ENCODE data around the gene SPARCL1. TPM values are rescaled to one million over a fixed set of nuclear protein-coding genes. Genes with fewer than 3 reads are reported as not detected.

The SPARCL1 gene
- total RNA-seq, 5 donors from 2014 or later (not counting 1 experiment from before 2014, with no cell fraction given), result 0.70 to 1.5 (median 0.99) TPM; not detected in 2

- ChIA-PET POLR2A (no interaction called here), CTCF (no interaction called here)
- H3K9me3 ChIP-seq, result no peaks in the 10 kb centered on the region
- 70% methylated on average over 1 of the region's 6 CpGs for WGBS (ENCODE audit: insufficient coverage)
- no peaks in the 10 kb centered on the region for H3K36me3 ChIP-seq (ENCODE audit: control insufficient read depth in 2 of 2, extremely low read depth in 1 of 2, insufficient read depth in 1 of 2, low read length in 1 of 2)
- no peak overlapping the region for H3K27ac ChIP-seq (ENCODE audit: low read length)
- Mint-ChIP-seq H3K36me3 (no peaks in the 10 kb centered on the region), H3K27ac (no peak overlapping the region), H3K4me3 (no peak overlapping the region), H3K9me3 (no peaks in the 10 kb centered on the region), H3K4me1 (no peaks in the 10 kb centered on the region), H3K27me3 (peaks cover 0 to 2% of the 10 kb centered on the region in 2 donors)
- DNase-seq, result no peak
- ATAC-seq (replicated peaks in 1 of 4), result no peak
- no peak overlapping the region for H3K4me3 ChIP-seq (ENCODE audit: control insufficient read depth in 1 of 2, extremely low read depth in 1 of 2, low read length in 1 of 2)
- peaks cover 0 to 3% of the 10 kb centered on the region in 2 experiments for H3K27me3 ChIP-seq (replicated peaks in 1 of 2; ENCODE audit: control insufficient read depth in 2 of 2, extremely low read depth in 1 of 2, insufficient read depth in 2 of 2, low read length in 1 of 2)
- H3K4me1 ChIP-seq (ENCODE audit: control insufficient read depth in 1 of 2, extremely low read depth in 1 of 2, insufficient read depth in 2 of 2, low read length in 2 of 2), result no peaks in the 10 kb centered on the region
These were observed 13.0 kb upstream of the SPARCL1 start for GRCh38 chr4:87541956-87542709.

GRCh38 chr4:87541521-87541920 lies 12.3 kb upstream of the SPARCL1 start:
- H3K9me3 ChIP-seq, result no peaks in the 10 kb centered on the region
- ATAC-seq (replicated peaks in 1 of 4), result no peak
- ChIA-PET CTCF (interaction anchor here in 1 of 2 donors (0.5 kb wide), 1 partner anchor 1887 kb away, joined by 3 read pairs; no protein-coding TSS in a partner anchor), POLR2A (no interaction called here)
- H3K27ac ChIP-seq (ENCODE audit: low read length), result no peak overlapping the region
- no peaks in the 10 kb centered on the region for H3K4me1 ChIP-seq (ENCODE audit: control insufficient read depth in 1 of 2, extremely low read depth in 1 of 2, insufficient read depth in 2 of 2, low read length in 2 of 2)
- H3K27me3 ChIP-seq (replicated peaks in 1 of 2; ENCODE audit: control insufficient read depth in 2 of 2, extremely low read depth in 1 of 2, insufficient read depth in 2 of 2, low read length in 1 of 2), result peaks cover 0 to 3% of the 10 kb centered on the region in 2 experiments
- Mint-ChIP-seq H3K9me3 (no peaks in the 10 kb centered on the region), H3K27me3 (peaks cover 0 to 2% of the 10 kb centered on the region in 2 donors), H3K36me3 (no peaks in the 10 kb centered on the region), H3K4me3 (no peak overlapping the region), H3K4me1 (no peaks in the 10 kb centered on the region), H3K27ac (no peak overlapping the region)
- H3K36me3 ChIP-seq (ENCODE audit: control insufficient read depth in 2 of 2, extremely low read depth in 1 of 2, insufficient read depth in 1 of 2, low read length in 1 of 2), result no peaks in the 10 kb centered on the region
- no CpG with 5 or more reads among the region's 4 CpGs for WGBS (ENCODE audit: insufficient coverage)
- H3K4me3 ChIP-seq (ENCODE audit: control insufficient read depth in 1 of 2, extremely low read depth in 1 of 2, low read length in 1 of 2), result no peak overlapping the region
- DNase-seq, result no peak

GRCh38 chr4:87540146-87541058 lies 11.2 kb upstream of the SPARCL1 start:
- Histone ChIP-seq H3K27ac (ENCODE audit: low read length) (no peak overlapping the region), H3K4me1 (ENCODE audit: control insufficient read depth in 1 of 2, extremely low read depth in 1 of 2, insufficient read depth in 2 of 2, low read length in 2 of 2) (no peaks in the 10 kb centered on the region), H3K4me3 (ENCODE audit: control insufficient read depth in 1 of 2, extremely low read depth in 1 of 2, low read length in 1 of 2) (no peak overlapping the region), H3K36me3 (ENCODE audit: control insufficient read depth in 2 of 2, extremely low read depth in 1 of 2, insufficient read depth in 1 of 2, low read length in 1 of 2) (no peaks in the 10 kb centered on the region), H3K27me3 (replicated peaks in 1 of 2; ENCODE audit: control insufficient read depth in 2 of 2, extremely low read depth in 1 of 2, insufficient read depth in 2 of 2, low read length in 1 of 2) (peaks cover 0 to 3% of the 10 kb centered on the region in 2 experiments), H3K9me3 (no peaks in the 10 kb centered on the region)
- DNase-seq (no peak), ATAC-seq (replicated peaks in 1 of 4) (no peak)
- Mint-ChIP-seq H3K4me1 (no peaks in the 10 kb centered on the region), H3K9me3 (no peaks in the 10 kb centered on the region), H3K27me3 (peaks cover 0 to 2% of the 10 kb centered on the region in 2 donors), H3K36me3 (no peaks in the 10 kb centered on the region), H3K27ac (no peak overlapping the region), H3K4me3 (no peak overlapping the region)
- ChIA-PET CTCF (interaction anchor here in 1 of 2 donors (0.7 kb wide), 1 partner anchor 12 kb away, joined by 4 read pairs; no protein-coding TSS in a partner anchor), POLR2A (no interaction called here)
- WGBS (ENCODE audit: insufficient coverage), result 74% methylated on average over 6 of the region's 15 CpGs

- Histone ChIP-seq H3K27ac (ENCODE audit: low read length) (no peak overlapping the region), H3K9me3 (no peaks in the 10 kb centered on the region), H3K27me3 (replicated peaks in 1 of 2; ENCODE audit: control insufficient read depth in 2 of 2, extremely low read depth in 1 of 2, insufficient read depth in 2 of 2, low read length in 1 of 2) (no peaks in the 10 kb centered on the region), H3K4me1 (ENCODE audit: control insufficient read depth in 1 of 2, extremely low read depth in 1 of 2, insufficient read depth in 2 of 2, low read length in 2 of 2) (no peaks in the 10 kb centered on the region), H3K36me3 (ENCODE audit: control insufficient read depth in 2 of 2, extremely low read depth in 1 of 2, insufficient read depth in 1 of 2, low read length in 1 of 2) (no peaks in the 10 kb centered on the region), H3K4me3 (ENCODE audit: control insufficient read depth in 1 of 2, extremely low read depth in 1 of 2, low read length in 1 of 2) (no peak overlapping the region)
- H3K9me3 Mint-ChIP-seq, result no peaks in the 10 kb centered on the region
- H3K36me3 Mint-ChIP-seq, result no peaks in the 10 kb centered on the region
- no CpG with 5 or more reads among the region's 1 CpG for WGBS (ENCODE audit: insufficient coverage)
- H3K27me3 Mint-ChIP-seq, result peaks cover 0 to 5% of the 10 kb centered on the region in 2 donors
- no peak for DNase-seq
- no peak for ATAC-seq (replicated peaks in 1 of 4)
- ChIA-PET POLR2A (no interaction called here), CTCF (no interaction called here)
- no peaks in the 10 kb centered on the region for H3K4me1 Mint-ChIP-seq
- H3K27ac Mint-ChIP-seq, result no peak overlapping the region
- H3K4me3 Mint-ChIP-seq, result no peak overlapping the region
These were observed 3.7 kb upstream of the SPARCL1 start for GRCh38 chr4:87532907-87533306.

GRCh38 chr4:87532109-87532508 lies 2.9 kb upstream of the SPARCL1 start:
- H3K4me3 ChIP-seq (ENCODE audit: control insufficient read depth in 1 of 2, extremely low read depth in 1 of 2, low read length in 1 of 2), result no peak overlapping the region
- H3K27ac ChIP-seq (ENCODE audit: low read length), result no peak overlapping the region
- DNase-seq (no peak), ATAC-seq (replicated peaks in 1 of 4) (no peak)
- no peaks in the 10 kb centered on the region for H3K27me3 ChIP-seq (replicated peaks in 1 of 2; ENCODE audit: control insufficient read depth in 2 of 2, extremely low read depth in 1 of 2, insufficient read depth in 2 of 2, low read length in 1 of 2)
- H3K4me3 Mint-ChIP-seq, result no peak overlapping the region
- CTCF ChIA-PET, result no interaction called here
- no peaks in the 10 kb centered on the region for H3K4me1 ChIP-seq (ENCODE audit: control insufficient read depth in 1 of 2, extremely low read depth in 1 of 2, insufficient read depth in 2 of 2, low read length in 2 of 2)
- no peaks in the 10 kb centered on the region for H3K36me3 ChIP-seq (ENCODE audit: control insufficient read depth in 2 of 2, extremely low read depth in 1 of 2, insufficient read depth in 1 of 2, low read length in 1 of 2)
- H3K9me3 ChIP-seq, result no peaks in the 10 kb centered on the region
- H3K9me3 Mint-ChIP-seq, result no peaks in the 10 kb centered on the region
- H3K27me3 Mint-ChIP-seq, result peaks cover 0 to 5% of the 10 kb centered on the region in 2 donors
- POLR2A ChIA-PET, result interaction anchor here in 1 of 2 donors (0.6 kb wide), 1 partner anchor 67 kb away, joined by 3 read pairs; no protein-coding TSS in a partner anchor
- no peak overlapping the region for H3K27ac Mint-ChIP-seq
- H3K4me1 Mint-ChIP-seq, result no peaks in the 10 kb centered on the region
- no peaks in the 10 kb centered on the region for H3K36me3 Mint-ChIP-seq
- WGBS (ENCODE audit: insufficient coverage), result no CpG with 5 or more reads among the region's 1 CpG

- H3K27ac ChIP-seq (ENCODE audit: low read length), result no peak overlapping the region
- Mint-ChIP-seq H3K9me3 (no peaks in the 10 kb centered on the region), H3K36me3 (no peaks in the 10 kb centered on the region), H3K27ac (no peak overlapping the region), H3K4me3 (no peak overlapping the region), H3K4me1 (no peaks in the 10 kb centered on the region), H3K27me3 (peaks cover 0 to 5% of the 10 kb centered on the region in 2 donors)
- H3K36me3 ChIP-seq (ENCODE audit: control insufficient read depth in 2 of 2, extremely low read depth in 1 of 2, insufficient read depth in 1 of 2, low read length in 1 of 2), result no peaks in the 10 kb centered on the region
- H3K4me3 ChIP-seq (ENCODE audit: control insufficient read depth in 1 of 2, extremely low read depth in 1 of 2, low read length in 1 of 2), result no peak overlapping the region
- ChIA-PET CTCF (no interaction called here), POLR2A (interaction anchor here in 1 of 2 donors (0.6 kb wide), 1 partner anchor 67 kb away, joined by 3 read pairs; no protein-coding TSS in a partner anchor)
- ATAC-seq (replicated peaks in 1 of 4) (no peak), DNase-seq (no peak)
- no peaks in the 10 kb centered on the region for H3K9me3 ChIP-seq
- no CpG with 5 or more reads among the region's 5 CpGs for WGBS (ENCODE audit: insufficient coverage)
- no peaks in the 10 kb centered on the region for H3K27me3 ChIP-seq (replicated peaks in 1 of 2; ENCODE audit: control insufficient read depth in 2 of 2, extremely low read depth in 1 of 2, insufficient read depth in 2 of 2, low read length in 1 of 2)
- no peaks in the 10 kb centered on the region for H3K4me1 ChIP-seq (ENCODE audit: control insufficient read depth in 1 of 2, extremely low read depth in 1 of 2, insufficient read depth in 2 of 2, low read length in 2 of 2)
These were observed 2.4 kb upstream of the SPARCL1 start for GRCh38 chr4:87531621-87532020.
